ENCODE results near the gene SREBF2. TPM values are rescaled to one million over a fixed set of nuclear protein-coding genes. Genes with fewer than 3 reads are reported as not detected.
"Not testable (repeated sequence)": the region's sequence is repeated elsewhere in the genome, so short reads cannot be mapped to it uniquely, and the experiment has no call there.

The SREBF2 gene
- total RNA-seq, 1 experiment from 2014 or later = 159 TPM

DNA sequence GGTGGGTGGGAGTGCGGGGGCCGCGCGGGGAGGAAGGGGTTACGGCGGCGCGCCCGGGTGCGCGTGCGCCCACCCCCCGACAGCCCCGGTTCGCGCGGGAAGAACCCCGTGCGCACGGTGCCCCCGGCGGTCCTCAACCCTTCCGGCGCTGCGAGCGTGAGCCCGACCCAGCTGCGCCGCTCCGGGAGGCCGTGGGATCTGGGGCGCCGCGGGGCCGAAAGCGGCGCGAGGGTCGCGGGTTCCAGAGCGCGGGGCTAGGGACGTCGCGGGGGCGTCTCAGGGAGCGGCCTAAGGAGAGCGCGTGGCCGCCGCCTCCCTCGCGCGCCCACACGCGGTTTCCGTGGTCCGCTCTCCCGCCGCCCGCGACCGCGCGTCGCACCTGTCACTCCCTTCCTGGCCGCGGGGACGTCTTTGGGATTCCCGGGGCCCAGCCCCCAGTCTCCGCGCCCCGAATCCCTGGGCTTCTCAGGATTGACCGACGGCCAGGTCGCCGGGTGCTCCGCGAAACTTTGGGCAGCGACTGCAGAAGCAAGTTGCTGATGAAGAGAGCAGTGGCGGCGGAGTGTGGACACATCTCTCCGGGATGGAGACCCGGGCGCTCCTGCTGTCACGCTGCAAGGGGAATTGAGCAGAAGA lies 582 bp downstream of the SREBF2 start:
- Histone ChIP-seq H3K9me3 (ENCODE audit: low read length) (no peaks in the 10 kb centered on the region), H3K27ac (ENCODE audit: low read length) (peak overlapping the region; percentile 91), H3K27me3 (ENCODE audit: low read length) (no peaks in the 10 kb centered on the region), H3K4me1 (ENCODE audit: low read length) (peaks cover 41% of the 10 kb centered on the region), H4K20me1 (ENCODE audit: insufficient read depth, low read depth, low read length) (peaks cover 5% of the 10 kb centered on the region; the same call in 1 of the 2 replicates), H3K79me2 (ENCODE audit: low read length) (peaks cover 51% of the 10 kb centered on the region), H3K9me2 (replicated peaks; ENCODE audit: insufficient read depth, low read length) (no peaks in the 10 kb centered on the region), H3K4me2 (ENCODE audit: low read depth, low read length, poor library complexity, severe bottlenecking) (peak overlapping the region; percentile 92), H3K36me3 (ENCODE audit: insufficient read depth, low read length) (peaks cover 29% of the 10 kb centered on the region), H2AFZ (ENCODE audit: low read length) (no peak overlapping the region), H3K9ac (ENCODE audit: low read length) (peak overlapping the region; percentile 99), H3K4me3 (ENCODE audit: low read length) (peak overlapping the region; percentile 91)
- peak; percentile 68 for DNase-seq

DNA sequence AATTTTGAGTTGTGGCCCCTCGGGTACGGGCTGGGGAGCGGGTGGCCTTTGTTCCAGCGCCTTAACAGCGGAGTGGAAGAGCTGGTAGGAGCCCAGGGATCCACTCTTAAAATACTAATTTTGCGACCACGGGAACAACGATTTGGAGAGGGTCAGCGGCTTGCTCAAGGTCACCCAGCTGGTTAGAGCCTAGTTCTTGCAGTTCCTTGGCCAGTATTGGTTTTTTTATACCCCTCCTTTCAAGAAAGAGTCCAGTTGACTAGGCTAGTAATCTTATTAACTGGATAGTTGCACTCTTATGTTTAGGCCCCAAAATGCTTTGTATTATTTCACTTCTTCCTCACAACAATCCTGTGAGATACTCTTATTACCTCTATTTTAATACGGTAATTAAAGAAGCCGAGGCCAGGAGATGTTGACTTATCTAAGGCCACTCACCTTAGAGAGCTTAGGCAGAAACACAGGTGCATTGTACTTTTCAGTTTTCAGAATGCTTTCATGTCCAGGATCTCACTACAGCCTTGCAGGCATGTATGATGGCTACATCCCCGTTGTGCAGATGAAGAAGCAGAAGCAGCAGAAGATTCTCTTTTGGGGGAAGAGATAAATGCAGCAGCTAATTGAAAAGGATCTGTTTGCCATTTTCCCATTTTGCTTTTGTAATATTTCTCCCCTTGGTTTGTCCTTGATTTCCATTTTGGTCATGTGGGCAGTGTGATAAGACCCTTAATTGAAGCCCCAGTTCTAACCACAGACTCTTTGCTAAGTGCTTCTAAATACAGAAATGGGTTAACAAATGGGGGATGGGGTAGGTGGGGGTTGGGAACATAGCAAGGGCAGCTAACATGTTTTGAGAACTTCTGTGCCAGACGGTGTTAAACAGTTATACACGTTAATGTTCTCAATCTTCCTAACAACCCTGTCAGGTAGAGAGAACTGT lies 1.4 kb downstream of the SREBF2 start:
- peak overlapping the region; percentile 92 for H3K4me2 ChIP-seq (ENCODE audit: low read depth, low read length, poor library complexity, severe bottlenecking)
- H3K27me3 ChIP-seq (ENCODE audit: low read length) = no peaks in the 10 kb centered on the region
- H4K20me1 ChIP-seq (ENCODE audit: insufficient read depth, low read depth, low read length) = peaks cover 5% of the 10 kb centered on the region; the same call in 1 of the 2 replicates
- no peaks in the 10 kb centered on the region for H3K9me2 ChIP-seq (replicated peaks; ENCODE audit: insufficient read depth, low read length)
- H3K4me1 ChIP-seq (ENCODE audit: low read length) = peaks cover 38% of the 10 kb centered on the region
- H3K9ac ChIP-seq (ENCODE audit: low read length) = peak overlapping the region; percentile 99
- H3K4me3 ChIP-seq (ENCODE audit: low read length) = peak overlapping the region; percentile 91
- peak; percentile 62 for DNase-seq
- no peak overlapping the region for H2AFZ ChIP-seq (ENCODE audit: low read length)
- H3K27ac ChIP-seq (ENCODE audit: low read length) = peak overlapping the region; percentile 91
- H3K36me3 ChIP-seq (ENCODE audit: insufficient read depth, low read length) = peaks cover 29% of the 10 kb centered on the region
- H3K79me2 ChIP-seq (ENCODE audit: low read length) = peaks cover 59% of the 10 kb centered on the region
- no peaks in the 10 kb centered on the region for H3K9me3 ChIP-seq (ENCODE audit: low read length)

DNA sequence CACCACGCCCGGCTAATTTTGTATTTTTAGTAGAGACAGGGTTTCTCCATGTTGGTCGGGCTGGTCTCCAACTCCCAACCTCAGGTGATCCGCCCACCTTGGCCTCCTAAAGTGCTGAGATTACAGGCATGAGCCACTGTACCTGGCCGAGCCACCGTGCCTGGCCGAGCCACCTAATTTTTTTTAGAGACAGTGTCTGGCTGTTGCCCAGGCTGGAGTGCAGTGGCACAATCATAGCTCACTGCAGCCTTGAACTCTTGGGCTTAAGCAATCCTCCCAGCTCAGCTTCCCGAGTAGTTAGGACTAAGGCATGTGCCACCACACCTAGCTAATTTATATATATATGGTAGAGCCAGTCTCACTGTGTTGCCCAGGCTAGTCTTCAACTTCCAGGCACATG lies 2.6 kb downstream of the SREBF2 start:
- Histone ChIP-seq H3K79me2 (ENCODE audit: low read length) (peaks cover 71% of the 10 kb centered on the region), H3K4me1 (ENCODE audit: low read length) (peaks cover 41% of the 10 kb centered on the region), H3K4me2 (ENCODE audit: low read depth, low read length, poor library complexity, severe bottlenecking) (peak overlapping the region; percentile 2), H3K36me3 (ENCODE audit: insufficient read depth, low read length) (peaks cover 31% of the 10 kb centered on the region), H3K27ac (ENCODE audit: low read length) (peak overlapping the region; percentile 68)
- not testable (repeated sequence) for H2AFZ ChIP-seq (ENCODE audit: low read length); H3K9me3 ChIP-seq (ENCODE audit: low read length); H4K20me1 ChIP-seq (ENCODE audit: insufficient read depth, low read depth, low read length); DNase-seq; H3K4me3 ChIP-seq (ENCODE audit: low read length); H3K9ac ChIP-seq (ENCODE audit: low read length); H3K9me2 ChIP-seq (replicated peaks; ENCODE audit: insufficient read depth, low read length); H3K27me3 ChIP-seq (ENCODE audit: low read length)

DNA sequence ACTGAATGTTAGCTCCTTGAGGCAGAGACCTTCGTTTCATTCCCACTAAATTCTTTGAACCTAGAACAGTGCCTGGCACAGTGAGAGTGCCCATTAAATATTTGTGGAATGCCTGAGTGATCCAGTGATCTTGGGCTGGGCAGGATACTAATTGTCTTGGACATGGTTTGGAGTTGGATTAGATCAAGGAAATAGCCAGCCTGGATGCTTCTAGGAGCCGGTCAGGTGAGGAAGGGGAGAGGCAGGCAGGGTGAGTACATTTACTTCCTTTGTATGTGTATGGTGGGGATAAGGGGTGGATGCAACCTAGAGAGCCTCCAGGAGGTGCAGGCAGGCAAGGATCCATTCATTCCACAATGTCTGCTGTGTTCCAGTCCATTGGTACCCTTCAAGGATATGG lies 3.6 kb downstream of the SREBF2 start:
- H3K9me3 ChIP-seq (ENCODE audit: low read length) = no peaks in the 10 kb centered on the region
- no peak overlapping the region for H2AFZ ChIP-seq (ENCODE audit: low read length)
- H3K9me2 ChIP-seq (replicated peaks; ENCODE audit: insufficient read depth, low read length) = no peaks in the 10 kb centered on the region
- DNase-seq = no peak
- H3K36me3 ChIP-seq (ENCODE audit: insufficient read depth, low read length) = peaks cover 38% of the 10 kb centered on the region
- peak overlapping the region; percentile 68 for H3K27ac ChIP-seq (ENCODE audit: low read length)
- H3K4me2 ChIP-seq (ENCODE audit: low read depth, low read length, poor library complexity, severe bottlenecking) = no peak overlapping the region
- peaks cover 15% of the 10 kb centered on the region for H4K20me1 ChIP-seq (ENCODE audit: insufficient read depth, low read depth, low read length)
- H3K9ac ChIP-seq (ENCODE audit: low read length) = no peak overlapping the region
- H3K27me3 ChIP-seq (ENCODE audit: low read length) = no peaks in the 10 kb centered on the region
- peaks cover 82% of the 10 kb centered on the region for H3K79me2 ChIP-seq (ENCODE audit: low read length)
- H3K4me3 ChIP-seq (ENCODE audit: low read length) = no peak overlapping the region
- peaks cover 52% of the 10 kb centered on the region for H3K4me1 ChIP-seq (ENCODE audit: low read length)

DNA sequence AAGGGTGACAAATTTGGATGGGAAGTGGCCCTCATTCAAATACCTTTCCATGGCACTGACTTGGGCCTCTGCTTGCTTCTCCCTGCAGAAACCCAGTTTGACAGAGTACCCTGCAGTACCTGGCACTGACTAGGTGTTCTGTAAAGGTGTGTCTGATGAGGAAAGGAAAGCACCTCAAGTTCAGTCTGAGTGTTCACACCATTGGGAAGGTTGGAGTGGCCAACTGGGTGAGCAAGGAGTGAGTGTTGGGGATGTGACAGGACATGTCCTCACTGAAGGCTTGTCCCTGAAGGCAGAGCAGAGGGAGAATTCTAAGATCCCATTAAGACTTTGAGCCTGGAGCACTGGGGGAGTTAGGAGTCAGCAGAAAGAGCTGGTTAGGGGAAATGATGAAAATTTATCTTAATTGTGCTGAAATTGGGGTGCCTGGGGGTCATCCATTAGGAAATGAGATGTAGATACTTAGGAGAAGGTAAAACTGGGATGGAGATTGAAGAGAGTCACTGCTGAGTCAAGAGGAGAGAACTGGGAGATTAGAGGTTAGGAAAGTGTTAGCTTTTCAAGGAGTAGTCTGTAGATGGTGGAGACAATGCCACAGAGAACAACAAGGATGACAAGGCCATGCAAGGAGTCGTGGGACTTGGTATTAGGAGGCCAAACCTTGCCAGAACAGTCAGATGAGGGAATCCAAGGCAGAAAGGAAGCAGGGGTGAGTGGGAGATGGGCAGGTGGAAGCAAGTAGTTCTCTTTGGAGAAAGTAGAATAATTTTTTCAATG lies 6.1 kb downstream of the SREBF2 start:
- no peaks in the 10 kb centered on the region for H3K9me3 ChIP-seq (ENCODE audit: low read length)
- H3K4me2 ChIP-seq (ENCODE audit: low read depth, low read length, poor library complexity, severe bottlenecking) = no peak overlapping the region
- H3K4me3 ChIP-seq (ENCODE audit: low read length) = no peak overlapping the region
- no peak for DNase-seq
- no peaks in the 10 kb centered on the region for H3K9me2 ChIP-seq (replicated peaks; ENCODE audit: insufficient read depth, low read length)
- H3K9ac ChIP-seq (ENCODE audit: low read length) = no peak overlapping the region
- peaks cover 56% of the 10 kb centered on the region for H3K36me3 ChIP-seq (ENCODE audit: insufficient read depth, low read length)
- peaks cover 28% of the 10 kb centered on the region for H4K20me1 ChIP-seq (ENCODE audit: insufficient read depth, low read depth, low read length)
- no peaks in the 10 kb centered on the region for H3K27me3 ChIP-seq (ENCODE audit: low read length)
- peaks cover 64% of the 10 kb centered on the region for H3K4me1 ChIP-seq (ENCODE audit: low read length)
- peaks cover 96% of the 10 kb centered on the region for H3K79me2 ChIP-seq (ENCODE audit: low read length)
- no peak overlapping the region for H2AFZ ChIP-seq (ENCODE audit: low read length)
- peak overlapping the region; percentile 17; the same call in 1 of the 2 replicates for H3K27ac ChIP-seq (ENCODE audit: low read length)

DNA sequence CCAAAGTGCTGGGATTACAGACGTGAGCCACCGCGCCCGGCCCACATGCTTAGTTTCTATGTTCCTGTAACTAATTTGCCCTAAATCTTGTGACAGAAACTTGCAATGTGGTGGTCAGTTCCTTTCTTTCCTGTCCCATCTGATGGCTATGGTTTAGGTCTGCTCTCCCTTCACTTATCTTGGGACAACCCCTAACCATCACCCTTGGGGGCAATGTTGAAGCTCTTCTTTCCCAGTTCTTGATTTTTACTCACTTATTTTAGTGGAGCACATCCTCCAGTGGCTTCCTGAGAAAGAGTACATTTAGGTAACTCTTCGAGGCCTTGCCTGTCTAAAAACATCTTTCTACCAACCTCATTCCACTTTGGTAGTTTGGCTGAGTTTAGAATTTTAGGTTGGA lies 7.3 kb downstream of the SREBF2 start:
- Histone ChIP-seq H3K27ac (ENCODE audit: low read length) (peak overlapping the region; percentile 3; the same call in 1 of the 2 replicates), H3K4me3 (ENCODE audit: low read length) (no peak overlapping the region), H3K36me3 (ENCODE audit: insufficient read depth, low read length) (peaks cover 53% of the 10 kb centered on the region), H2AFZ (ENCODE audit: low read length) (no peak overlapping the region), H3K27me3 (ENCODE audit: low read length) (no peaks in the 10 kb centered on the region), H3K79me2 (ENCODE audit: low read length) (peaks cover 96% of the 10 kb centered on the region), H4K20me1 (ENCODE audit: insufficient read depth, low read depth, low read length) (peaks cover 32% of the 10 kb centered on the region), H3K9ac (ENCODE audit: low read length) (no peak overlapping the region), H3K4me2 (ENCODE audit: low read depth, low read length, poor library complexity, severe bottlenecking) (no peak overlapping the region), H3K9me3 (ENCODE audit: low read length) (no peaks in the 10 kb centered on the region), H3K4me1 (ENCODE audit: low read length) (peaks cover 67% of the 10 kb centered on the region), H3K9me2 (replicated peaks; ENCODE audit: insufficient read depth, low read length) (no peaks in the 10 kb centered on the region)
- no peak for DNase-seq

DNA sequence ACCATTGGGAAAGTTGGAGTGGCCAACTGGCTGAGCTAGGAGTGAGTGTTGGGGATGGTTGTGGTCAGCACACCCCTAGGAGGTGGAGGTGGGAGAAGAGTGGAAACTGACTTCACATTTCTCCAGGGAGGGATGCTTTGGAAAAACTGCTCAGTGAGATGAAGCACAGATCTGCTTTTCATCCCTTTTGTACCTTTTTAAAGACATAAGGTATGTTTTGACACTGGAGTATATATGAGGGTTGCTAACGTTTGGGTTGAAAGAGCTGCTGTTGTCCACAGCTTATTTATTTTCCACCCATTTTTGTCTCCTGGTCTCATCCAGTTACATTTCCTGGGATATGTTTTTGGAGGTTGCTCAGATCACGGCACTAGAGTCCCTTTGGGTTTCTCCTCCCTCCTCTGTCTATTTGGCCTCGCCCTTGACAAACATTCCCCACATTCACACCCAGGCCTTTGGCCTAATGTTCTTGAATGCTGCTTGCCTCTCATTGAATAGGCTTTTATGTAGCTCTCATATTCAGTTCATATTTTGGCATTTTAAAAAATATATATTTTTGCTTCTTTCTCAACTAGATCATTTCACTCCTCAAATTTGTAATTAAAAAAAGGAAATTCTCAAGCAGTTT lies 8.3 kb downstream of the SREBF2 start:
- peaks cover 70% of the 10 kb centered on the region for H3K4me1 ChIP-seq (ENCODE audit: low read length)
- H4K20me1 ChIP-seq (ENCODE audit: insufficient read depth, low read depth, low read length) = peaks cover 41% of the 10 kb centered on the region
- H3K9me3 ChIP-seq (ENCODE audit: low read length) = no peaks in the 10 kb centered on the region
- H2AFZ ChIP-seq (ENCODE audit: low read length) = no peak overlapping the region
- H3K9ac ChIP-seq (ENCODE audit: low read length) = no peak overlapping the region
- peaks cover 96% of the 10 kb centered on the region for H3K79me2 ChIP-seq (ENCODE audit: low read length)
- peaks cover 46% of the 10 kb centered on the region for H3K36me3 ChIP-seq (ENCODE audit: insufficient read depth, low read length)
- H3K27me3 ChIP-seq (ENCODE audit: low read length) = no peaks in the 10 kb centered on the region
- H3K4me2 ChIP-seq (ENCODE audit: low read depth, low read length, poor library complexity, severe bottlenecking) = no peak overlapping the region
- no peak overlapping the region for H3K4me3 ChIP-seq (ENCODE audit: low read length)
- peak overlapping the region; percentile 3; the same call in 1 of the 2 replicates for H3K27ac ChIP-seq (ENCODE audit: low read length)
- no peak for DNase-seq
- no peaks in the 10 kb centered on the region for H3K9me2 ChIP-seq (replicated peaks; ENCODE audit: insufficient read depth, low read length)

All from Karpas-422 (cell line).